Measurements from ENCODE around the gene CLDN4. TPM values are rescaled to one million over a fixed set of nuclear protein-coding genes. Genes with fewer than 3 reads are reported as not detected.

The CLDN4 gene
- total and polyA plus RNA-seq, 9 of the 15 experiments (the other 6 are each of a cell fraction or from before 2014, with no cell fraction given): 0.05 to 0.60 (median 0.06) TPM; not detected in 3

- Histone ChIP-seq H3K9me1 (ENCODE audit: control insufficient read depth, insufficient read depth, low read length) (no peaks in the 10 kb centered on the region), H2AFZ (ENCODE audit: low read depth, low read length) (peak overlapping the region; percentile 34), H3K4me2 (ENCODE audit: insufficient read depth, low read length) (no peak overlapping the region; the same call in 1 of the 2 replicates), H3K4me1 (replicated peaks in 1 of 2; ENCODE audit: control insufficient read depth in 2 of 2, insufficient read depth in 2 of 2, low read length in 2 of 2) (peaks cover 11 to 33% of the 10 kb centered on the region in 2 experiments), H3K27ac (ENCODE audit: extremely low read depth, low read depth, low read length) (no peak overlapping the region), H3K79me2 (ENCODE audit: control insufficient read depth, insufficient read depth, low read length) (no peaks in the 10 kb centered on the region), H3K9me3 (replicated peaks; ENCODE audit: control insufficient read depth, insufficient read depth, low read depth, low read length) (no peaks in the 10 kb centered on the region), H3K4me3 (no peak overlapping the region), H4K20me1 (replicated peaks; ENCODE audit: control insufficient read depth, insufficient read depth, low read length) (no peaks in the 10 kb centered on the region), H3K9ac (ENCODE audit: insufficient read depth in 1 of 2, low read depth in 2 of 2, low read length in 2 of 2) (peak overlapping the region in 1 of 2 experiments; percentile 53; a peak in 2 of 4 replicates), H3K27me3 (ENCODE audit: control insufficient read depth in 2 of 2, insufficient read depth in 2 of 2, low read length in 2 of 2) (no peaks in the 10 kb centered on the region), H3K36me3 (ENCODE audit: control insufficient read depth, insufficient read depth, low read length) (no peaks in the 10 kb centered on the region)
- intact Hi-C loops (cut with micrococcal nuclease): no loop called here
- CTCF ChIA-PET (ENCODE audit: low intra/inter-chr PET ratio): no interaction called here
- POLR2A ChIA-PET: interaction anchor here (0.7 to 1.7 kb wide), 4 partner anchors 9 to 19 kb away, joined by 3 to 5 read pairs (median 4); partner anchors contain the start of gene METTL27
- WGBS (ENCODE audit: insufficient coverage, low coverage, missing lambda C conversion rate): 42% methylated on average over 13 of the region's 13 CpGs
- ATAC-seq: peak; percentile 43
- in situ Hi-C loops (cut with MboI): no loop called here
- no peak for FAIRE-seq
- peak in 2 of 4 experiments; percentile 50 for DNase-seq (ENCODE audit: extremely low read depth in 1 of 4, low spot score in 3 of 4)
- BruUV-seq (replicated peaks): no TSS peak
- TF ChIP-seq C11orf30 (IDR thresholded peaks at IDR 0.05; ENCODE audit: low read depth) (peak; percentile 81), NFE2L1 (tag; IDR thresholded peaks at IDR 0.05; ENCODE audit: borderline replicate concordance, low read depth) (peak; percentile 32; the same call in 1 of the 2 replicates), MAFG (tag; conservative IDR thresholded peaks at IDR 0.05) (peak; percentile 77), REST (IDR thresholded peaks at IDR 0.05; ENCODE audit: borderline replicate concordance) (peak; percentile 61), REST (CRISPR knock-in tag; IDR thresholded peaks at IDR 0.05; ENCODE audit: low read depth) (no peak), ZNF3 (CRISPR knock-in tag; IDR thresholded peaks at IDR 0.05) (no peak), MAFK (IDR thresholded peaks at IDR 0.05; ENCODE audit: low read length) (peak; percentile 34; the same call in 1 of the 2 replicates), ZNF77 (CRISPR knock-in tag; IDR thresholded peaks at IDR 0.05) (no peak), ZFP36 (IDR thresholded peaks at IDR 0.05; ENCODE audit: low read depth, low read length, partially characterized antibody) (peak; percentile 28), ETS2 (tag; IDR thresholded peaks at IDR 0.05; ENCODE audit: borderline replicate concordance, poor library complexity, severe bottlenecking) (no peak), ZNF316 (IDR thresholded peaks at IDR 0.05) (peak; percentile 71), SMARCE1 (IDR thresholded peaks at IDR 0.05) (0 out of 2 replicates have a peak, but pooled peaks have one; percentile 8), GATAD2A (IDR thresholded peaks at IDR 0.05) (peak; percentile 68; the same call in 1 of the 2 replicates), BCOR (IDR thresholded peaks at IDR 0.05) (peak; percentile 21; the same call in 1 of the 2 replicates)
Observed at GRCh38 chr7:73833251-73833919, 2.6 kb downstream of the CLDN4 start.

Measured in K562 (cell line).